Lower lobe of right lung (tissue), 2 donors: ENCODE data around the gene HIPK1. TPM values are rescaled to one million over a fixed set of nuclear protein-coding genes. Genes with fewer than 3 reads are reported as not detected.

ENCODE experiments used
- ATAC-seq, 2 donors: fragments of 200-7000 bp; cut with Tn5 transposase; one replicate each; pipeline ENCODE4 v1.9.1; 2020 to 2022; ENCODE audit warnings: mild to moderate bottlenecking in 2 of 2, moderate library complexity in 2 of 2
- DNase-seq: peaks from one replicate; pipeline ENCODE4 v3.0.0-alpha.2; 2020
- H3K27ac ChIP-seq: fragments of 200-600 bp; one replicate; pipeline ENCODE4 v1.8.0; 2022
- H3K27me3 ChIP-seq: fragments of 200-600 bp; one replicate; pipeline ENCODE4 v1.8.0; 2022; ENCODE audit warnings: low read depth
- H3K36me3 ChIP-seq: fragments of 200-600 bp; one replicate; pipeline ENCODE4 v1.8.0; 2022; ENCODE audit warnings: mild to moderate bottlenecking
- H3K4me1 ChIP-seq: fragments of 200-600 bp; one replicate; pipeline ENCODE4 v1.8.0; 2022
- H3K4me3 ChIP-seq: fragments of 200-600 bp; one replicate; pipeline ENCODE4 v1.8.0; 2022; ENCODE audit warnings: mild to moderate bottlenecking
- H3K9me3 ChIP-seq: fragments of 200-600 bp; one replicate; pipeline ENCODE4 v1.8.0; 2022
- intact Hi-C: fragments of 100-400 bp; cut with DNase I; formaldehyde crosslinking; loops from one replicate; pipeline ENCODE4 v1.11.0; 2022
- total RNA-seq: library from RNA; stranded (reverse); fragmentation: NEBNext Ultra II Directional; extraction: Animal tissue kit (Norgen Biotek cat#: 25700); gene quantifications from one replicate; pipeline ENCODE4 v1.2.1, GENCODE V29; 2021
- TF ChIP-seq, protein P1 (sequence below): fragments of 200-600 bp; IDR thresholded peaks from one replicate; pipeline ENCODE4 v1.8.0; 2022; ENCODE audit warnings: antibody characterized with exemption, mild to moderate bottlenecking
- donor health status: DM: no; HTN: yes; CAD: no; lungs with severe emphysema.

HIPK1 gene
- total RNA-seq, 1 donor from 2014 or later = 95.0 TPM

DNA sequence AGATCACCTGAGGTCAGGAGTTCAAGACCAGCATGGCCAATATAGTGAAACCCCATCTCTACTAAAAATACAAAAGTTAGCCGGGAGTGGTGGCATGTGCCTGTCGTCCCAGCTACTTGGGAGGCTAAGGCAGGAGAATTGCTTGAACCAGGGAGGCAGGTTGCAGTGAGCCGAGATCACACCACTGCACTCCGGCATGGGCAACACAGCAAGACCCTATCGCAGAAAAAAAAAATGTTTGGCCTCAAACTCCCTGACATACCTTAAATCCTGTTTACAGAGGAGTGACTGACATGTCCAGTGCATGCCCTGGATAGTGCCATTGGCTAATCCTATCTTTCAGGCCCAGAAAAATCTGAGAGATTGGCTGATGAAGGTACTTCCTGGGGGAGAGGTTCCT, 12.2 kb upstream of the HIPK1 start:
- intact Hi-C loops = no loop called here
- H3K4me3 ChIP-seq = no peak overlapping the region
- TF ChIP-seq, protein P1, sequence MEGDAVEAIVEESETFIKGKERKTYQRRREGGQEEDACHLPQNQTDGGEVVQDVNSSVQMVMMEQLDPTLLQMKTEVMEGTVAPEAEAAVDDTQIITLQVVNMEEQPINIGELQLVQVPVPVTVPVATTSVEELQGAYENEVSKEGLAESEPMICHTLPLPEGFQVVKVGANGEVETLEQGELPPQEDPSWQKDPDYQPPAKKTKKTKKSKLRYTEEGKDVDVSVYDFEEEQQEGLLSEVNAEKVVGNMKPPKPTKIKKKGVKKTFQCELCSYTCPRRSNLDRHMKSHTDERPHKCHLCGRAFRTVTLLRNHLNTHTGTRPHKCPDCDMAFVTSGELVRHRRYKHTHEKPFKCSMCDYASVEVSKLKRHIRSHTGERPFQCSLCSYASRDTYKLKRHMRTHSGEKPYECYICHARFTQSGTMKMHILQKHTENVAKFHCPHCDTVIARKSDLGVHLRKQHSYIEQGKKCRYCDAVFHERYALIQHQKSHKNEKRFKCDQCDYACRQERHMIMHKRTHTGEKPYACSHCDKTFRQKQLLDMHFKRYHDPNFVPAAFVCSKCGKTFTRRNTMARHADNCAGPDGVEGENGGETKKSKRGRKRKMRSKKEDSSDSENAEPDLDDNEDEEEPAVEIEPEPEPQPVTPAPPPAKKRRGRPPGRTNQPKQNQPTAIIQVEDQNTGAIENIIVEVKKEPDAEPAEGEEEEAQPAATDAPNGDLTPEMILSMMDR = no peak

DNA sequence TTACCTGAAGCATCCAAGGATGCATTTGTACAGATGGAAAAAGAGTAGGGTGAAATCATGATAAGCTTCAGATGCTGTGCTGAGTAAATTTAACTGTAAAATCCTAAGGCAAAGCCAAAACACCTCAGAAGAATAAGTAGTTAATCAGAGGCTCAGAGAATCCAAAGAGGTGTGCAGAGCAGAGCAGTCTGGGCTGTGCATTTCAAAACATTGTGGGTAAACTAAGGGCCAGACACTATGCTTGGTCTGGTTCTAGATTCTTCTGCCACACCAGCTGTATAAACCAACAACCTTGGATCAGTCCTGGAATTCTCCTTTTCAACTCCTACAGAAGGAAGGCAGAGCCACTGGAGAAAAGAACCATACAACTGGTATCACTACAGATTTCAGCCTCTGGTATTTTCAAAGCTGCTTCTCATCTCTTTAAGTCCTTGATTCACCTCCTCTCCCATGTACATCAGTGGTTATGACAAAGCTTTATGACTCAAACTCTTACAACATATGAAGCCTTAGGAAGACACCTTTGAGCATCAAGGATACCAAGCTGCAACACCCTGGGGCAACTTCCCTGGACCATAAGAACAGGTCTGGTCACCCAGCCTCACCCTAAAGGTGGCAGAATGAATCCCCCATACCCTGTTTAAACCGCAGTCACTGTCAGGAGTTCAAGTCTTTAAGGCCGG, 11.6 kb upstream of the HIPK1 start:
- no peak overlapping the region for H3K27ac ChIP-seq
- no peak overlapping the region for H3K4me3 ChIP-seq
- TF ChIP-seq, protein P1 = no peak
- H3K36me3 ChIP-seq = no peaks in the 10 kb centered on the region
- no peaks in the 10 kb centered on the region for H3K27me3 ChIP-seq
- intact Hi-C loops = no loop called here
- DNase-seq (no peak), ATAC-seq (no peak)
- H3K9me3 ChIP-seq = no peaks in the 10 kb centered on the region
- peaks cover 6% of the 10 kb centered on the region for H3K4me1 ChIP-seq

More for the DNA sequence above, 12.2 kb upstream of the HIPK1 start:
- Histone ChIP-seq H3K9me3 (no peaks in the 10 kb centered on the region), H3K36me3 (no peaks in the 10 kb centered on the region), H3K27me3 (no peaks in the 10 kb centered on the region), H3K27ac (no peak overlapping the region), H3K4me1 (peaks cover 7% of the 10 kb centered on the region)
- ATAC-seq (no peak), DNase-seq (no peak)

DNA sequence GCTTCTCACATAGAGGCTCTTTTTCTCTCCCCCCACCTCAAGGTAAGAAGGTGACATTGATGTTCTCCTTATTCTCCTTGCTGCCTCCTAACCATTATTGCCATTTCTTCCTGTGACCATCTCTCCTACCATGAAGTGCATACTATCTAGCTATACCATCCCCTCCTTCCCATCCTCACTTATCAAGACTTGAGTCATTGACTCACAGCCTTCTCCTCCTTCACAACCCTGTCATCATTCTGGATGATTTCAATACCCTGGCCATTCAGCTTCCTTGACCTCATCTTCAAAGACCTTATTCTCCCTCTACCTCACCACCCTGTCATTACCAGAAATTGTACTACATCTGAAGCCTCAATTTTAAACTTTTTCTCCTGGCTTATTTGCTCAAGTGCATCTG, 10.9 kb upstream of the HIPK1 start:
- H3K36me3 ChIP-seq = no peaks in the 10 kb centered on the region
- ATAC-seq (no peak), DNase-seq (no peak)
- intact Hi-C loops = no loop called here
- no peaks in the 10 kb centered on the region for H3K27me3 ChIP-seq
- H3K4me1 ChIP-seq = no peaks in the 10 kb centered on the region
- TF ChIP-seq, protein P1 = no peak
- no peaks in the 10 kb centered on the region for H3K9me3 ChIP-seq
- no peak overlapping the region for H3K27ac ChIP-seq
- H3K4me3 ChIP-seq = no peak overlapping the region

DNA sequence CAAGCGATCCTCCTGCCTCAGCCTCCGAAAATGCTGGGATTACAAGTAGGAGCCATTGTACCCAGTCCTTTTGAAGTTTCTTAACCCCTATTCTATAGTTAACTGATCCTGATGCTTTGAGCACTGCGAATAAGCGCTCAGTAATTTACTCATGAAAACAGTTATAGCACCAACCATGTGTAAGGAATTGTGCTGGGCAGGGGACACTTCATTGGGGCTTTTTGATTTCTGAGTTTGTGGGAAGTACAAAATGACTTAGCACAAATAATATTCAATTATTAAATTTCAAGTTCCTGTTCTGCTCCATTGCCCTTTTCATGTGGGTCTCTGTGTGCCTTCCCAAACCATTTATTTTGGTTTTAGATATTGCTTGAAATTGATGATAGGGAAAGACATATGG, 6.2 kb upstream of the HIPK1 start:
- no peak for ATAC-seq
- intact Hi-C loops = no loop called here
- TF ChIP-seq, protein P1 = no peak

DNA sequence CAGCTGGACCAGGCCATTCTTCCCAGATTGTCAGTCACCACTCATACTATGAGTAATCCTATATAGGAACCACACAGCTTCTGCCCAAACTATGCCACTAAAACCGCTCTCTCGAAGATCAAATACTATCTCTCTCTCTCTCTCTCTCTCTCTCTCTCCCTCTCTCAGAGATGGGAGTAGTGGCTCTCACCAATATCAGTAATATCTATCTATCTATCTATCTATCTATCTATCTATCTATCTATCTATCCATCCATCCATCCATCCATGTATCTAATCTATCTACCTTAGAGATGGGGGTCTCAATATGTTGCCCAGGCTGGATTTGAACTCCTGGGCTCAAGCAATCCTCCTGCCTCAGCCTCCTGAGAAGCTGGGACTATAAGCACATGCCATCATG, 4.7 kb upstream of the HIPK1 start:
- intact Hi-C loops = no loop called here
- DNase-seq (no peak), ATAC-seq (no peak)
- TF ChIP-seq, protein P1 = no peak
- H3K27me3 ChIP-seq = no peaks in the 10 kb centered on the region
- H3K27ac ChIP-seq = no peak overlapping the region
- no peaks in the 10 kb centered on the region for H3K36me3 ChIP-seq
- H3K9me3 ChIP-seq = no peaks in the 10 kb centered on the region
- H3K4me1 ChIP-seq = peaks cover 14% of the 10 kb centered on the region
- H3K4me3 ChIP-seq = no peak overlapping the region

More for the DNA sequence above, 6.2 kb upstream of the HIPK1 start:
- Histone ChIP-seq H3K27ac (no peak overlapping the region), H3K4me1 (peaks cover 5% of the 10 kb centered on the region), H3K4me3 (no peak overlapping the region), H3K27me3 (no peaks in the 10 kb centered on the region), H3K9me3 (no peaks in the 10 kb centered on the region), H3K36me3 (no peaks in the 10 kb centered on the region)
- DNase-seq = no peak
